ENCODE measurements around the gene RALGAPA2.

DNA sequence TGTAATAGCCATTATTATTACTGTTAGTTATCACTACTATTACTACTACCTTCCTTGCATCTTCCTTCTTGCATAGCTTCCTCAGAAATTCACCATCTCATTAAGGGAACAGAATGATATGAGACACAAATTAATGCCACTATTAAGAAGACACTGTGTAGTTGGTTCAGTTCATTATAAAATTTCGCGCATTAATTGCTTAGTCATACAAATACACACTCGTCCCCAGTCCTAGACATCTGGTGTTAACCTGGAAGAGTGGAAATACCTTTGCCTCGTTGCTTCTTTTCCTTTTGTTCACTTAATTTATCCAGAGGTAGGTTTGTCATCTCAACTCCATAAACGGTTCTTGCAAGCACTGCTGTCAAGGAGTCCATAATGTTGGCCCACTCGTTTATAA is 107.5 kb downstream of the RALGAPA2 start:
- TF ChIP-seq POLR2A (IDR thresholded peaks at IDR 0.05): no peak
- TF ChIP-seq, protein P1, sequence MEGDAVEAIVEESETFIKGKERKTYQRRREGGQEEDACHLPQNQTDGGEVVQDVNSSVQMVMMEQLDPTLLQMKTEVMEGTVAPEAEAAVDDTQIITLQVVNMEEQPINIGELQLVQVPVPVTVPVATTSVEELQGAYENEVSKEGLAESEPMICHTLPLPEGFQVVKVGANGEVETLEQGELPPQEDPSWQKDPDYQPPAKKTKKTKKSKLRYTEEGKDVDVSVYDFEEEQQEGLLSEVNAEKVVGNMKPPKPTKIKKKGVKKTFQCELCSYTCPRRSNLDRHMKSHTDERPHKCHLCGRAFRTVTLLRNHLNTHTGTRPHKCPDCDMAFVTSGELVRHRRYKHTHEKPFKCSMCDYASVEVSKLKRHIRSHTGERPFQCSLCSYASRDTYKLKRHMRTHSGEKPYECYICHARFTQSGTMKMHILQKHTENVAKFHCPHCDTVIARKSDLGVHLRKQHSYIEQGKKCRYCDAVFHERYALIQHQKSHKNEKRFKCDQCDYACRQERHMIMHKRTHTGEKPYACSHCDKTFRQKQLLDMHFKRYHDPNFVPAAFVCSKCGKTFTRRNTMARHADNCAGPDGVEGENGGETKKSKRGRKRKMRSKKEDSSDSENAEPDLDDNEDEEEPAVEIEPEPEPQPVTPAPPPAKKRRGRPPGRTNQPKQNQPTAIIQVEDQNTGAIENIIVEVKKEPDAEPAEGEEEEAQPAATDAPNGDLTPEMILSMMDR (IDR thresholded peaks at IDR 0.05): no peak

All from testis (tissue), 2 donors.